Kidney tubule cell (primary cell): ENCODE measurements around the gene ZCCHC7.

Experiments
- DNase-seq: peaks from one replicate; pipeline ENCODE4 v3.0.0-alpha.2; 2018; ENCODE audit warnings: low spot score

Gene ZCCHC7

DNA sequence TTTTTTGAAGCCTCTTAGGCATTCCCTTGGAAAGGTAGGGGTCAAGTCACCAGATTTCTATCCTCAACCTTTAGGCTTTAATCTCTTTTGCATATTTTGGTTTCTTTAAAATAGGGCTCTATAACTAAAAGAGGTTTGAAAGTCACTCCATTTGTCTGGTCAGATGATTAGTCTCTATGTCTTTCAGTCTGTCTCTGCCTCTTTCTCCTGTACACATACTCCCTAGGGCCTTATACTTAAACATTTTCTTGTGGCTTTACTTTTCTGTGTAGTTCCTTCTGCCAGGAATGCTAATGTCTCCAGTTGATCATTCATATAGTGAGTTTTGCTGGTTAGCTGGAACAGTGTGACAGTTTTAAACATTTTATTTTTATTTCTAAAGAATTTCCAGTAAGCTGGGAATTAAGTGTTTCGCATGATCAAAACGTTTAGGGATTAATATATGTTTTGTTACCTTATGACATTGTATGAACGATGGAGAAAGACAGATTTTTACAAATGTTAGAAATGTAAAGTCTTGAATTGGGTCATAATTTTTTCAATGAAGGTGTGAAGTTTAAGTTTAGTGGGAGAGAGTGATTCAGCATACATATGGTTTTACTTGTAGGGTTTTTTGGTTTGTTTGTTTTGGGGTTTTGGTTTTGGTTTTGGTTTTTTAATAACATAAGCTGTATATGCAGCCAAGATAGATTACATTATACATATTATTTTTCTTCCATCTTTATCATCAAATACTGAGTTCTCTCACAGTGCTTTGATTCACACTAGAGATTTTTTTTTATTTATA, 90.6 kb downstream of the ZCCHC7 start:
- DNase-seq: no peak

- DNase-seq: no peak
Observed at GRCh38 chr9:37212435-37212834, 92.1 kb downstream of the ZCCHC7 start.

DNA sequence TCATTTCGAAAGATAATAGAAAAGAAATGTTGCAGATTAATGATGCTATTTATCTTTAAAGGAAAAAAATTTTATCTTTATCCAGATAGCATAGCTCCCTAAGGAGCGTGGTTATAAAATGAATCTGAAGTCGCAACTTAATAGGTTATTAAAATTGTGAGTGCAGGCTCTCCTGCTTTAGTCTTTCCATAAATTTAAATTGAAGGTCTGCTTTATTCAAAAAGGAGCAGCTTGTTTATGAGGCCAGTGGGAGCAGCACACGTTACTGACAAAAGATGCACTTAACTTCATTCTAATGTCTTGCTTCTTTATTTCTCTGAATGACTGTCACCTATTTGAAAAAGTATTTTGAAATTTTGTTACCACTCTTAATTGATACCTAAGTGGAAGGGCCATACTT, 95.0 kb downstream of the ZCCHC7 start:
- no peak for DNase-seq

- peak; percentile 18 for DNase-seq
Observed at GRCh38 chr9:37215830-37216229, 95.5 kb downstream of the ZCCHC7 start.

- DNase-seq: no peak
Observed at GRCh38 chr9:37217161-37217560, 96.8 kb downstream of the ZCCHC7 start.

DNA sequence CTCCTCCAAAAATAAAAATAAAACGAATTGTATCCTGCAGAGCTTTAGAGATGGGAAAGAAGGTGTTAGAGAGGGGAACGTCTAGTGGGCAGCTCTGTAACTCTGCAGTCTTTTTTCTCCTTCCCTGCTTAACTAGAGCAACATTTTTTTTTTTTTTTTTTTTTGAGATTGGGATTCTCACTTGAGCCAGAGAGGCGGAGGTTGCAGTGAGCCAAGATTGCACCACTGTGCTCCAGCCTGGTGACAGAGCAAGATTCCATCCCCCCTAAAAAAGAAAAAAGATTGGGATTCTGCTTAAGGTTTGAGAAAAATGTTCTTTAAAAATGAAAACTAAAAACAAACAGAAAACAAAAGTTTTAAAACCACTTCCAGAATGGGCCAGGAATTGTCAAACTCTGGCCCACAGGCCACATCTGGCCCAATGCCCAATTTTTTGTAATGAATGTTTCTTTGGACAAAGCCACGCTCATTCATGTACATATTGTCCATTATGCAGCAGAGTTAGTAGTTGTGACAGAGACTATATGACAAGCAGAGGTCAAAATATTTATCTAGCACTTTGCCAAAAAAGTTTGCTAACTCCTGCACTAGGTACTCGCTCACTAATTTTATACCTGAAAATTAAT, 98.5 kb downstream of the ZCCHC7 start:
- no peak for DNase-seq

GRCh38 chr9:37220971-37221370, 100.6 kb downstream of the ZCCHC7 start:
- DNase-seq: no peak

DNA sequence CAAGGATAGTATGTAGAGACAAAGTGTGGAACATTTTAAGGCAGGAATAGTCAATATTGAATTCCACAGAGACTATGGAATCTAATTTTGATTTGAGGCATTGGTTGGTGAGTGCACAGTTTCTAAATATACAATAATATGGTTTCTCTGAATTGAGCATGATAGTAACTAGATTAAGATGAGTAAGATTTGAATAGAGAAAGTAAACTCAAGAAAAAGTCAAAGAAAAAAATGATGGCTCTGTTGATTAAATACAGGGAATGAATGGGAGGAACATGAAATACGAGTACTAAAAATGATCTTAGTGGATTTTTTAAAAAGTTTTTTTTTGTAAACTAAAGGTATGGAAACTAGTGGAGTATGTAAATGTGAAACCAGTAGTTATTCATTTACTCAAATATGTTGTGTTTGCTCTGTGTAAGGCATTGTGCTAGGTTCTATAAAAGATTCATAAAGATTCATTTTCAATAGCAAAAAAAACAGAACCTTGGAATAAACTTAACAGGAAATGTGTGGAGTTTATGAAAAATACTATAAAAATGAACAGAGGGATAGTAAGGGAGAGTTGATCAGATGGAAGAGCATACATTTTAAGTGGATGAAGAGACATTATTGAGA, 101.2 kb downstream of the ZCCHC7 start:
- no peak for DNase-seq

DNA sequence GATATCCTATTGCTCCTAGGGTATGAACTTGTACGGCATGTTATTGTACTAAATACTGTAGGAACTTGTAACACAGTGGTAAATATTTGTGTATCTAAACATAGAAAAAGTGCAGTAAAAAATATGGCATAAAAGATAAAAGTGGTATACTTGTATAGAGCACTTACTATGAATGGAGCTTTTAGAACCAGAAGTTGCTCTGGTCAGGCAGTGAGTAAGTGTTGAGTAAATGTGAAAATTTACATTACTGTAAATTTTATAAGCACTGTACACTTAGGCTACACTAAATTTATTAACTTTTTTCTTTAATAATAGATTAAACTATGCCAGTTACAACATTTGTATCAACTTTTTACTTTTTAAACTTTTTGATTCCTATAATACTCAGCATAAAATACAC, 109.1 kb downstream of the ZCCHC7 start:
- DNase-seq: no peak

GRCh38 chr9:37229882-37230482, 109.6 kb downstream of the ZCCHC7 start:
- peak; percentile 22 for DNase-seq

DNA sequence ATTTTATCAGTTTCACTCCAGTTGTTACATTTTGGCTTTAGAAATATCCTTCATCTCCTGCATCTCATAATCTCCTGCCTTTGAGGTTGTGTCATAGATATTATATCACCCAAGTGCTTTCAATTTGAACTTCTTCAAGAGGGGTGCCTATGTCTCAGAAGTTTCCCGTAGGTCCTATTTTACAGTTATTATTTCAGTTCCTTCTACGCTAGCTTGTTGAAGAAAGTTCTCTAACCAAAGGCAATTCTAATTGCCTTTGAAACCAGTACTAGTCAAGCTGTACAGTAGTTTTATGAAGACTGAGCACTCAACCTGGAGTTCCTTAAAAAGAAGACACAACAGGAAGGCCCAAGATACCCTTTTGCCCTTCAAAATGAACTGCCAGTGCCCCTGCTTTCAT, 116.4 kb downstream of the ZCCHC7 start:
- DNase-seq: no peak

GRCh38 chr9:37238122-37238521, 117.7 kb downstream of the ZCCHC7 start:
- DNase-seq: no peak

GRCh38 chr9:37239224-37239859, 119.0 kb downstream of the ZCCHC7 start:
- no peak for DNase-seq

DNA sequence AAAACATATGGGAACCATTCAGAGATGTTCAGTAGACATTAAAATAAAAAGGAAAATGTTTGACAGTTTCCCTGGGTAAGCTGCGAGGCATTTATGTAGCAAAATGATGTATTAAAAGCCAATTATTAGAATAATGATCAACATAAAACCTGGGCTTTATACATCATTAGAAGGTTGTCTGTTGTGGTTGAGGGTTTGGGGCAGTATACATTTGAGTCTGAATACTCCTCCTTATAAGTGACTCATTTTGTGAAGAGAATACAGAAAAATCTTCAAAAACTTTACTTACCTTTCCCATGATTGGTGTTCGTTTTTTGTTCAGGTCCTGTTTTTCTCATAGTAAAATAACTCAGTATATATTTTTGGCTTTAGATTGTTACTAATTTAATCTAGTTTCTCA, 119.5 kb downstream of the ZCCHC7 start:
- DNase-seq: no peak

- no peak for DNase-seq
Observed at GRCh38 chr9:37241340-37241739, 121.0 kb downstream of the ZCCHC7 start.

DNA sequence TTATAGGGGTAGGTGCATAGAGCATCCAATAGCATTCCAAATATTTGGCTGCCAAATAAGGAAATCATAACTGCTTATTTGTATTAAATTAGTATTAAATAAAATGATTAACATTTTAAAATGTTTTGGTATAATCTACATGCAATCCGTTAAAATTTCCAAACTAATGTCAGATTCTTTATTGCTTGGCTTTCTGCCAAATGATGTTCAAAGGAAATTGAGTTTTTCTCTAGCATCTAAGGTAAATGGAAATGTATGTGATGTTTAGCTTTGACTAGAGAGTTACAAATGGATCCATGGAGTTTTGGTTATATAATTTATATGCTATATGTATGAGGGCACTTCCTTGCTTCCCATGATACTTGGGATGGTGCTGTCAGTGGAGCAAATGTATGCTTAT, 121.7 kb downstream of the ZCCHC7 start:
- no peak for DNase-seq

- DNase-seq: no peak
Observed at GRCh38 chr9:37243588-37244345, 123.4 kb downstream of the ZCCHC7 start.

- DNase-seq: no peak
Observed at GRCh38 chr9:37246826-37247225, 126.5 kb downstream of the ZCCHC7 start.

GRCh38 chr9:37248651-37249163, 128.3 kb downstream of the ZCCHC7 start:
- DNase-seq: no peak

DNA sequence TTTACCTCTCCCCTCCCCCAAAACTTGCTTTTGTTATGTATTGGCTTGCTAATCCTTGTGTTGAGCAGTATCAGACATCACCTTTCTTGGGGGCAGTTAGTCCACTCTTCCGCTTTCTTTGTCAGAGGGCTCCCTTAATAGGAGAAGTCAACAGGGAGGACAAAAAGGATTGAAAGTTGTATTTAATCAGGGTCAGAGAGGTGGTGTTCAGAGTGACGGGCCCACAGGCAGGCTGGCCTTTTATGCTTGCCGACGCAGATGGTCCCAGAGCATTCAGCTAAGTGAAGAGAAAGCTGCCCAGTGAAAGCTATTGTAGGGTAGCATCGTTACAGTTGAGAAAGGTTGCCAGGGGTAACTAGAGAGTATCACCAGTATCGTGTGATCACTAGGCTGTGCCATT, 131.1 kb downstream of the ZCCHC7 start:
- no peak for DNase-seq

DNA sequence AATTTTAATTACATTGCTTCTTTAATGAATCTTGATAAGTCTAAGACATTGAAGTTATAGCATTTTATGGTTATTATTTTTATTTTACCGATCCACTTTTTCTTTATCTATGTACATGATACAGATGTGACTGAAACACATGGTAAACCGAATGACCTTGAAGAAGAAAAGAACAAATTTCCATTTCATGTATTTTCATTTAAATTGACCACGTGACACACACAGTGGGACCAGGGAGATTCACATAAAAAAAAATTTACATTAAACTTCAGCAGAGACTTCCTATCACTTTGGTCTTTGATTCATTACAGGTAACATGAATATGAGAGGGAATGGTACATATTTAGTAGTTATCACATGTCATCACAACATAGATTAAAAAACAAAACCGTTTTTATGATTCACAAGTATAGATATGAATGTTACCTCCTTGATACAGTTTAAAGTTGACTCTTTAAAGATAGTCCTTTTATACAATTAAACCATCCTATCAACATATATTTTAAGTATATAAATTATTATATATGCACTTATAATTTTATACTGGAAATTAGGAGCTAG, 133.1 kb downstream of the ZCCHC7 start:
- DNase-seq: no peak
